IMR-90 (cell line): Measurements from ENCODE around the gene RAI14. TPM values are rescaled to one million over a fixed set of nuclear protein-coding genes. Genes with fewer than 3 reads are reported as not detected.
A peak's percentile ranks its signal among the peaks of the same experiment; 100 is the strongest.

Source experiments
- ATAC-seq: fragments of 200-7000 bp; cut with Tn5 transposase; 2 replicates; pipeline ENCODE4 v1.9.1; 2020; ENCODE audit warnings: low read depth, mild to moderate bottlenecking, moderate library complexity
- BruUV-seq: library from RNA; stranded (reverse); fragments of 400-500 nt; replicated peaks from 2 replicates; lab custom pipeline; 2021; lab: Mats Ljungman, UMichigan
- CTCF ChIA-PET: fragments of 300-600 bp; formaldehyde crosslinking; extraction: SDS; loops from one replicate; lab custom pipeline; 2021; ENCODE audit warnings: antibody characterized with exemption; lab: Yijun Ruan, JAX
- POLR2A ChIA-PET: fragments of 300-600 bp; sonication (Branson Sonifier 250); formaldehyde crosslinking; loops from one replicate; lab custom pipeline; 2022; ENCODE audit warnings: antibody characterized with exemption; ENCODE audit not compliant: unreplicated experiment; lab: Charles Lee
- DNase-seq: peaks from one replicate; pipeline ENCODE4 v3.0.0; 2013
- H2AFZ ChIP-seq: replicated peaks from 2 replicates; pipeline ENCODE3; 2013; ENCODE audit warnings: low read length, mild to moderate bottlenecking; ENCODE audit not compliant: poor library complexity
- H2AK5ac ChIP-seq: 2 replicates; pipeline ENCODE4 v1.6.1; 2013; ENCODE audit warnings: low read depth, low read length, inconsistent platforms
- H2AK9ac ChIP-seq: replicated peaks from 2 replicates; pipeline ENCODE3; 2013; ENCODE audit warnings: mild to moderate bottlenecking, low read depth, low read length, moderate library complexity; ENCODE audit not compliant: poor library complexity
- H2BK120ac ChIP-seq: 2 replicates; pipeline ENCODE4 v1.6.1; 2013; ENCODE audit warnings: low read depth, low read length, inconsistent platforms
- H2BK15ac ChIP-seq: 3 replicates; pipeline ENCODE4 v1.6.1; 2013; ENCODE audit warnings: low read depth, low read length, inconsistent platforms
- H2BK20ac ChIP-seq: 2 replicates; pipeline ENCODE4 v1.6.1; 2013; ENCODE audit warnings: low read depth, mild to moderate bottlenecking, inconsistent platforms, low read length, moderate library complexity
- H2BK5ac ChIP-seq: 2 replicates; pipeline ENCODE4 v1.6.1; 2013; ENCODE audit warnings: mild to moderate bottlenecking, low read depth, low read length, inconsistent platforms; ENCODE audit not compliant: poor library complexity, severe bottlenecking
- H3K14ac ChIP-seq: replicated peaks from 2 replicates; pipeline ENCODE4 v1.6.1; 2013; ENCODE audit warnings: low read depth, low read length, inconsistent platforms
- H3K18ac ChIP-seq: 2 replicates; pipeline ENCODE4 v1.6.1; 2013; ENCODE audit warnings: low read depth, low read length, control low read depth
- H3K23ac ChIP-seq: 2 replicates; pipeline ENCODE4 v1.6.1; 2013; ENCODE audit warnings: low read depth, low read length, inconsistent platforms
- H3K27ac ChIP-seq: 2 replicates; pipeline ENCODE4 v1.5.1; 2013; ENCODE audit warnings: mild to moderate bottlenecking, control low read depth, low read length; ENCODE audit not compliant: insufficient read depth
- H3K27me3 ChIP-seq: 2 replicates; pipeline ENCODE4 v1.6.1; 2013; ENCODE audit warnings: low read length; ENCODE audit not compliant: control insufficient read depth, insufficient read depth
- H3K36me3 ChIP-seq: 2 replicates; pipeline ENCODE4 v1.6.1; 2013; ENCODE audit warnings: low read length, mixed read lengths; ENCODE audit not compliant: control insufficient read depth, insufficient read depth
- H3K4ac ChIP-seq: 2 replicates; pipeline ENCODE4 v1.6.1; 2013; ENCODE audit warnings: low read depth, low read length, inconsistent platforms
- H3K4me1 ChIP-seq: 2 replicates; pipeline ENCODE4 v1.6.1; 2013; ENCODE audit warnings: low read length, mixed read lengths; ENCODE audit not compliant: control insufficient read depth, insufficient read depth
- H3K4me2 ChIP-seq: 2 replicates; pipeline ENCODE4 v1.6.1; 2013; ENCODE audit warnings: low read depth, mild to moderate bottlenecking, control low read depth, low read length, moderate library complexity
- H3K4me3 ChIP-seq: 2 replicates; pipeline ENCODE4 v1.5.1; 2013; ENCODE audit warnings: low read depth, mild to moderate bottlenecking, control low read depth, low read length, moderate library complexity; ENCODE audit not compliant: insufficient read depth
- H3K56ac ChIP-seq: 2 replicates; pipeline ENCODE4 v1.6.1; 2013; ENCODE audit warnings: low read length, inconsistent platforms; ENCODE audit not compliant: insufficient read depth; ENCODE audit errors: extremely low read depth
- H3K79me1 ChIP-seq, 2 experiments: 2 replicates each; pipeline ENCODE4 v1.6.1; 2013; ENCODE audit warnings: low read length in 2 of 2, inconsistent platforms in 1 of 2, low read depth in 1 of 2
- H3K9ac ChIP-seq: 2 replicates; pipeline ENCODE4 v1.6.1; 2013; ENCODE audit warnings: low read depth, low read length, control low read depth
- H3K9me1 ChIP-seq: 2 replicates; pipeline ENCODE4 v1.6.1; 2013; ENCODE audit warnings: low read length, inconsistent platforms; ENCODE audit not compliant: insufficient read depth
- H3K9me3 ChIP-seq: 2 replicates; pipeline ENCODE4 v1.6.1; 2013; ENCODE audit warnings: low read length; ENCODE audit not compliant: control insufficient read depth, insufficient read depth
- H4K20me1 ChIP-seq: 2 replicates; pipeline ENCODE4 v1.6.1; 2013; ENCODE audit warnings: low read length, inconsistent platforms; ENCODE audit not compliant: insufficient read depth
- H4K5ac ChIP-seq: 2 replicates; pipeline ENCODE4 v1.6.1; 2013; ENCODE audit warnings: mild to moderate bottlenecking, low read depth, low read length, control low read depth
- H4K8ac ChIP-seq, 2 experiments: 2 replicates each; pipeline ENCODE4 v1.6.1; 2013; ENCODE audit warnings: low read depth in 2 of 2, low read length in 2 of 2, control low read depth in 1 of 2, inconsistent platforms in 1 of 2
- H4K91ac ChIP-seq: 2 replicates; pipeline ENCODE4 v1.6.1; 2013; ENCODE audit warnings: low read depth, low read length, inconsistent platforms; ENCODE audit not compliant: insufficient read depth
- CTCF ChIP-seq: conservative IDR thresholded peaks from 2 replicates; pipeline ENCODE4 v1.5.1; 2012; ENCODE audit warnings: mild to moderate bottlenecking, low read depth, low read length, improper control_type of control experiment
- MAFK ChIP-seq: IDR thresholded peaks from 2 replicates; pipeline ENCODE4 v1.6.1; 2012; ENCODE audit warnings: low read depth, low read length, improper control_type of control experiment
- MAZ ChIP-seq: IDR thresholded peaks from 2 replicates; pipeline ENCODE4 v1.6.1; 2012; ENCODE audit warnings: low read depth, mild to moderate bottlenecking, low read length, improper control_type of control experiment, moderate library complexity, borderline replicate concordance
- RAD21 ChIP-seq: IDR thresholded peaks from 2 replicates; pipeline ENCODE4 v1.6.1; 2012; ENCODE audit warnings: low read length, improper control_type of control experiment
- SMC3 ChIP-seq: fragments of 150-350 bp; IDR thresholded peaks from 2 replicates; pipeline ENCODE4 v1.6.1; 2016; ENCODE audit warnings: low read depth, mild to moderate bottlenecking, antibody characterized with exemption, low read length, moderate library complexity
- WGBS, 2 experiments: methylation state at CpG; one replicate each; pipeline versions ENCODE4 v1.1.5 to v1.1.7; 2013; ENCODE audit warnings: missing lambda C conversion rate in 2 of 2; ENCODE audit not compliant: insufficient read length in 1 of 2; ENCODE audit errors: extremely low coverage in 2 of 2; 5-methylcytosine and 5-hydroxymethylcytosine counted together
- dilution Hi-C: fragments of 300-500 bp; cut with HindIII; formaldehyde crosslinking; loops from one replicate; pipeline ENCODE4 v1.14.3; 2018; ENCODE audit warnings: low sequenced_read_pairs; ENCODE audit not compliant: unreplicated experiment
- in situ Hi-C: fragments of 300-500 bp; cut with MboI; formaldehyde crosslinking; loops from 3 replicates; pipeline ENCODE4 v1.14.3; 2019; ENCODE audit warnings: low sequenced_read_pairs, inconsistent platforms, mixed read lengths
- intact Hi-C: fragments of 100-400 bp; cut with micrococcal nuclease; formaldehyde crosslinking; loops from 2 replicates; pipeline ENCODE4 v1.10.0; 2022
- polyA plus RNA-seq, 3 experiments: library from polyadenylated mRNA; depleted of rRNA; stranded (reverse); fragments of >200 nt; gene quantifications; 2 replicates each; pipeline ENCODE4 v1.2.3, GENCODE V29; 2012; ENCODE audit warnings: low replicate concordance in 1 of 3
- total RNA-seq: library from RNA; depleted of rRNA; stranded (reverse); fragments of >200 nt; gene quantifications from 2 replicates; pipeline ENCODE4 v1.2.3, GENCODE V29; 2012

RAI14 gene
- total and polyA plus RNA-seq, 2 of the 4 experiments (the other 2 are of a cell fraction): 221 to 267 TPM

GRCh38 chr5:34789021-34789531 is 132.9 kb downstream of the RAI14 start:
- no peak overlapping the region for H3K56ac ChIP-seq

More at GRCh38 chr5:34789021-34789531, 132.9 kb downstream of the RAI14 start:
- Histone ChIP-seq H2AK9ac (peak overlapping the region; percentile 78), H3K4me2 (no peak overlapping the region), H3K9ac (no peak overlapping the region), H2AK5ac (no peak overlapping the region), H2AFZ (no peak overlapping the region), H3K4ac (no peak overlapping the region), H3K14ac (no peak overlapping the region), H3K9me3 (peaks cover 4% of the 10 kb centered on the region; the same call in 1 of the 2 replicates), H3K4me1 (peaks cover 6% of the 10 kb centered on the region), H4K20me1 (peaks cover 76% of the 10 kb centered on the region), H2BK5ac (peak overlapping the region; percentile 44), H4K91ac (no peak overlapping the region), H2BK15ac (no peak overlapping the region), H2BK20ac (no peak overlapping the region), H3K23ac (peak overlapping the region; percentile 43; the same call in 1 of the 2 replicates), H3K79me1 (peaks cover 12 to 68% of the 10 kb centered on the region in 2 experiments), H2BK120ac (no peak overlapping the region), H3K36me3 (peaks cover 11% of the 10 kb centered on the region), H3K27me3 (no peaks in the 10 kb centered on the region), H3K27ac (no peak overlapping the region), H3K18ac (no peak overlapping the region), H3K4me3 (no peak overlapping the region), H4K5ac (no peak overlapping the region), H4K8ac (peak overlapping the region in 1 of 2 experiments; percentile 28; a peak in 1 of 4 replicates), H3K9me1 (peaks cover 12% of the 10 kb centered on the region)
- 80% methylated on average over 1 of the region's 5 CpGs; no CpG with 5 or more reads in 1 of the 2 experiments for WGBS, 2 experiments
- BruUV-seq: no TSS peak
- TF ChIP-seq RAD21 (no peak), MAFK (no peak), CTCF (no peak), SMC3 (no peak), MAZ (no peak)
- peak; percentile 47 for DNase-seq
- in situ Hi-C loops (no loop called here), dilution Hi-C loops (no loop called here), intact Hi-C loops (no loop called here)
- ChIA-PET POLR2A (no interaction called here), CTCF (no interaction called here)
- peak; percentile 40 for ATAC-seq
